PC-3 (cell line): Measurements from ENCODE around the gene IL17RD. TPM values are rescaled to one million over a fixed set of nuclear protein-coding genes. Genes with fewer than 3 reads are reported as not detected.
A peak's percentile ranks its signal among the peaks of the same experiment; 100 is the strongest.

ENCODE experiments used
- ATAC-seq: fragments of 200-7000 bp; cut with Tn5 transposase; 2 replicates; pipeline ENCODE4 v1.9.1; 2020; ENCODE audit warnings: mild to moderate bottlenecking, moderate library complexity
- BruUV-seq: library from RNA; stranded (reverse); fragments of 400-500 nt; replicated peaks from 2 replicates; lab custom pipeline; 2021; lab: Mats Ljungman, UMichigan
- CTCF ChIA-PET: fragments of 300-600 bp; sonication (Branson Sonifier 250); formaldehyde crosslinking; loops from one replicate; lab custom pipeline; 2022; ENCODE audit warnings: antibody characterized with exemption; lab: Charles Lee
- POLR2A ChIA-PET: fragments of 300-600 bp; sonication (Branson Sonifier 250); formaldehyde crosslinking; loops from one replicate; lab custom pipeline; 2022; ENCODE audit warnings: antibody characterized with exemption; ENCODE audit not compliant: unreplicated experiment; lab: Charles Lee
- DNase-seq: peaks from one replicate; pipeline ENCODE4 v3.0.0-alpha.2; 2015
- H2AFZ ChIP-seq: fragments of 300-600 bp; sonication (generic); 2 replicates; pipeline ENCODE4 v1.6.0; 2016; ENCODE audit warnings: antibody characterized with exemption, low read length
- H3F3A ChIP-seq: fragments of 300-600 bp; sonication (generic); one replicate; pipeline ENCODE4 v1.6.0; 2017; ENCODE audit warnings: antibody characterized with exemption, low read length, control low read depth, mild to moderate bottlenecking; ENCODE audit not compliant: unreplicated experiment
- H3K27ac ChIP-seq: fragments of 300-600 bp; sonication (generic); 2 replicates; pipeline ENCODE4 v1.5.1; 2016; ENCODE audit warnings: mild to moderate bottlenecking, low read length
- H3K27me3 ChIP-seq: fragments of 300-600 bp; sonication (generic); 2 replicates; pipeline ENCODE4 v1.6.1; 2016; ENCODE audit warnings: low read length, mixed read lengths
- H3K36me3 ChIP-seq: fragments of 300-600 bp; sonication (generic); 2 replicates; pipeline ENCODE4 v1.6.1; 2016; ENCODE audit warnings: low read depth, mixed run types, low read length, mixed read lengths
- H3K4me1 ChIP-seq: fragments of 300-600 bp; sonication (generic); 2 replicates; pipeline ENCODE4 v1.5.1; 2016; ENCODE audit warnings: low read length; ENCODE audit not compliant: insufficient read depth
- H3K4me2 ChIP-seq: fragments of 300-600 bp; sonication (generic); 2 replicates; pipeline ENCODE4 v1.6.0; 2016; ENCODE audit warnings: low read length
- H3K4me3 ChIP-seq: fragments of 300-600 bp; sonication (generic); 2 replicates; pipeline ENCODE4 v1.5.1; 2016; ENCODE audit warnings: mild to moderate bottlenecking, low read length, mixed read lengths
- H3K79me2 ChIP-seq: fragments of 300-600 bp; sonication (generic); 2 replicates; pipeline ENCODE4 v1.6.1; 2017; ENCODE audit warnings: low read length, mixed read lengths
- H3K9ac ChIP-seq: fragments of 300-600 bp; sonication (generic); 2 replicates; pipeline ENCODE4 v1.6.0; 2016; ENCODE audit warnings: mild to moderate bottlenecking, low read length
- H3K9me2 ChIP-seq: fragments of 300-600 bp; sonication (generic); replicated peaks from 2 replicates; pipeline ENCODE4 v1.6.1; 2016; ENCODE audit warnings: mixed run types, low read length, mixed read lengths
- H3K9me3 ChIP-seq: fragments of 300-600 bp; sonication (generic); 2 replicates; pipeline ENCODE4 v1.6.1; 2016; ENCODE audit warnings: low read length, mixed read lengths
- H4K20me1 ChIP-seq: fragments of 300-600 bp; sonication (generic); 2 replicates; pipeline ENCODE4 v1.6.1; 2016; ENCODE audit warnings: low read length, mixed read lengths
- CTCF ChIP-seq: fragments of 300-600 bp; sonication (generic); conservative IDR thresholded peaks from 2 replicates; pipeline ENCODE4 v1.5.1; 2017; ENCODE audit warnings: antibody characterized with exemption, low read depth, mild to moderate bottlenecking, low read length
- EZH2 ChIP-seq: fragments of 300-600 bp; sonication (generic); IDR thresholded peaks from one replicate; pipeline ENCODE4 v1.6.1; 2017; ENCODE audit warnings: antibody characterized with exemption, mild to moderate bottlenecking, low read length; ENCODE audit not compliant: unreplicated experiment
- EZH2phosphoT487 ChIP-seq: fragments of 300-600 bp; sonication (generic); IDR thresholded peaks from 2 replicates; pipeline ENCODE4 v1.6.1; 2018; ENCODE audit warnings: mild to moderate bottlenecking, antibody characterized with exemption, low read length, borderline replicate concordance
- intact Hi-C: fragments of 100-400 bp; cut with micrococcal nuclease; formaldehyde crosslinking; loops from 2 replicates; pipeline ENCODE4 v1.9.0; 2023
- total RNA-seq: library from RNA; depleted of rRNA; stranded (reverse); fragments of >200 nt; gene quantifications from 2 replicates; pipeline ENCODE4 v1.2.3, GENCODE V29; 2014

Gene IL17RD
- total RNA-seq, 1 experiment from 2014 or later: 3.7 TPM

GRCh38 chr3:57158813-57159738 is 6.1 kb downstream of the IL17RD start:
- Histone ChIP-seq H4K20me1 (no peaks in the 10 kb centered on the region), H2AFZ (0 out of 2 replicates have a peak overlapping the region, but pooled peaks have one; percentile 3), H3K9me3 (no peaks in the 10 kb centered on the region), H3K79me2 (no peaks in the 10 kb centered on the region), H3K9me2 (no peaks in the 10 kb centered on the region), H3K27me3 (no peaks in the 10 kb centered on the region), H3F3A (no peaks in the 10 kb centered on the region), H3K4me2 (peak overlapping the region; percentile 59), H3K4me1 (peaks cover 23% of the 10 kb centered on the region), H3K36me3 (no peaks in the 10 kb centered on the region), H3K27ac (no peak overlapping the region), H3K9ac (no peak overlapping the region), H3K4me3 (peak overlapping the region; percentile 5; the same call in 1 of the 2 replicates)
- peak; percentile 91 for DNase-seq
- POLR2A ChIA-PET: no interaction called here
- CTCF ChIA-PET: interaction anchor here (0.6 to 1.7 kb wide), 4 partner anchors 59 to 1245 kb away, joined by 3 to 11 read pairs (median 4); no protein-coding TSS in a partner anchor
- intact Hi-C loops: loop anchor here (1.0 to 5.0 kb wide), 2 partner anchors 59 to 167 kb away; no protein-coding TSS in a partner anchor
- no TSS peak for BruUV-seq
- TF ChIP-seq CTCF (peak; percentile 20; the same call in 1 of the 2 replicates), EZH2phosphoT487 (no peak)
- ATAC-seq: peak; percentile 89

GRCh38 chr3:57158325-57158724 is 6.8 kb downstream of the IL17RD start:
- Histone ChIP-seq H3K9ac (no peak overlapping the region), H3K9me2 (no peaks in the 10 kb centered on the region), H3K27ac (no peak overlapping the region), H3F3A (no peaks in the 10 kb centered on the region), H3K4me1 (peaks cover 21% of the 10 kb centered on the region), H3K36me3 (no peaks in the 10 kb centered on the region), H3K27me3 (no peaks in the 10 kb centered on the region), H3K4me3 (no peak overlapping the region), H3K4me2 (0 out of 2 replicates have a peak overlapping the region, but pooled peaks have one; percentile 59), H2AFZ (no peak overlapping the region), H3K79me2 (no peaks in the 10 kb centered on the region), H3K9me3 (no peaks in the 10 kb centered on the region), H4K20me1 (no peaks in the 10 kb centered on the region)
- CTCF ChIA-PET: no interaction called here
- ATAC-seq (no peak), DNase-seq (no peak)
- BruUV-seq: no TSS peak
- intact Hi-C loops: loop anchor here (5.0 kb wide), 1 partner anchor 166 kb away; no protein-coding TSS in a partner anchor
- no peak for TF ChIP-seq EZH2phosphoT487
- TF ChIP-seq EZH2: no peak
- TF ChIP-seq CTCF: no peak
- POLR2A ChIA-PET: no interaction called here

GRCh38 chr3:57157545-57157944 is 7.6 kb downstream of the IL17RD start:
- no peak overlapping the region for H3K4me2 ChIP-seq
- H2AFZ ChIP-seq: no peak overlapping the region
- BruUV-seq: no TSS peak
- H3K4me1 ChIP-seq: peaks cover 21% of the 10 kb centered on the region
- no peaks in the 10 kb centered on the region for H4K20me1 ChIP-seq
- DNase-seq: no peak
- no peaks in the 10 kb centered on the region for H3K9me2 ChIP-seq
- no peaks in the 10 kb centered on the region for H3K27me3 ChIP-seq
- H3K27ac ChIP-seq: no peak overlapping the region
- POLR2A ChIA-PET: no interaction called here
- no peak for TF ChIP-seq CTCF
- no peak for TF ChIP-seq EZH2
- TF ChIP-seq EZH2phosphoT487: no peak
- no peaks in the 10 kb centered on the region for H3K9me3 ChIP-seq
- intact Hi-C loops: loop anchor here (5.0 kb wide), 1 partner anchor 165 kb away; no protein-coding TSS in a partner anchor
- no peaks in the 10 kb centered on the region for H3K79me2 ChIP-seq
- H3F3A ChIP-seq: no peaks in the 10 kb centered on the region
- H3K36me3 ChIP-seq: no peaks in the 10 kb centered on the region
- CTCF ChIA-PET: no interaction called here
- H3K9ac ChIP-seq: no peak overlapping the region
- H3K4me3 ChIP-seq: no peak overlapping the region
- ATAC-seq: no peak
